Hepatocyte (in vitro differentiated cells): ENCODE results near the gene TP53RK. TPM values are rescaled to one million over a fixed set of nuclear protein-coding genes. Genes with fewer than 3 reads are reported as not detected.

Source experiments
- DNase-seq: peaks from one replicate; pipeline ENCODE4 v3.0.0-alpha.2; 2016; ENCODE audit warnings: low spot score
- H2AFZ ChIP-seq: fragments of 200-600 bp; sonication (generic); 2 replicates; pipeline ENCODE4 v1.6.0; 2016; ENCODE audit warnings: antibody characterized with exemption, mild to moderate bottlenecking
- H3K27ac ChIP-seq: fragments of 200-600 bp; sonication (generic); 2 replicates; pipeline ENCODE4 v1.5.1; 2016; ENCODE audit warnings: mild to moderate bottlenecking
- H3K27me3 ChIP-seq: fragments of 200-600 bp; sonication (generic); 2 replicates; pipeline ENCODE4 v1.6.1; 2016
- H3K36me3 ChIP-seq: fragments of 200-600 bp; sonication (generic); replicated peaks from 2 replicates; pipeline ENCODE4 v1.5.1; 2016; ENCODE audit warnings: low read depth; ENCODE audit not compliant: insufficient read depth
- H3K4me1 ChIP-seq: fragments of 200-600 bp; sonication (generic); 2 replicates; pipeline ENCODE4 v1.5.1; 2016; ENCODE audit warnings: mild to moderate bottlenecking, moderate library complexity; ENCODE audit not compliant: insufficient read depth
- H3K4me2 ChIP-seq: fragments of 200-600 bp; sonication (generic); 2 replicates; pipeline ENCODE4 v1.6.0; 2016
- H3K4me3 ChIP-seq: fragments of 200-600 bp; sonication (generic); 2 replicates; pipeline ENCODE4 v1.5.1; 2016; ENCODE audit warnings: mild to moderate bottlenecking
- H3K79me2 ChIP-seq: fragments of 200-600 bp; sonication (generic); 2 replicates; pipeline ENCODE4 v1.6.0; 2017; ENCODE audit warnings: mild to moderate bottlenecking
- H3K9me2 ChIP-seq: fragments of 200-600 bp; sonication (generic); replicated peaks from 2 replicates; pipeline ENCODE4 v1.6.0; 2017; ENCODE audit warnings: mild to moderate bottlenecking; ENCODE audit not compliant: insufficient read depth
- H3K9me3 ChIP-seq: fragments of 200-600 bp; sonication (generic); 2 replicates; pipeline ENCODE4 v1.5.1; 2016; ENCODE audit warnings: low read depth, mild to moderate bottlenecking
- H4K20me1 ChIP-seq: fragments of 200-600 bp; sonication (generic); 2 replicates; pipeline ENCODE4 v1.6.0; 2016; ENCODE audit warnings: mild to moderate bottlenecking; ENCODE audit not compliant: insufficient read depth, poor library complexity, severe bottlenecking
- CTCF ChIP-seq: fragments of 200-600 bp; sonication (generic); IDR thresholded peaks from 2 replicates; pipeline ENCODE4 v1.5.1; 2016; ENCODE audit warnings: antibody characterized with exemption, mild to moderate bottlenecking; ENCODE audit not compliant: poor library complexity
- EZH2 ChIP-seq: fragments of 200-600 bp; sonication (generic); IDR thresholded peaks from 2 replicates; pipeline ENCODE4 v1.6.1; 2016; ENCODE audit warnings: antibody characterized with exemption, mild to moderate bottlenecking, borderline replicate concordance
- EZH2phosphoT487 ChIP-seq: fragments of 200-600 bp; sonication (generic); IDR thresholded peaks from one replicate; pipeline ENCODE4 v1.6.1; 2018; ENCODE audit warnings: antibody characterized with exemption, mild to moderate bottlenecking, low read depth, moderate library complexity; ENCODE audit not compliant: unreplicated experiment, severe bottlenecking
- WGBS: methylation state at CpG from one replicate; pipeline ENCODE4 v1.1.6; 2016; ENCODE audit warnings: low lambda C conversion rate; ENCODE audit errors: missing lambda C conversion rate; 5-methylcytosine and 5-hydroxymethylcytosine counted together
- polyA plus RNA-seq: library from polyadenylated mRNA; unstranded; fragments of >200 nt; fragmentation: Nextera tagmentation; extraction: Ambion mirVana; gene quantifications from 2 replicates; pipeline ENCODE4 v1.2.1, GENCODE V29; 2016
- total RNA-seq: library from RNA; depleted of rRNA; stranded (reverse); fragments of >200 nt; gene quantifications from 2 replicates; pipeline ENCODE4 v1.2.3, GENCODE V29; 2014

The TP53RK gene
- total and polyA plus RNA-seq, 2 experiments from 2014 or later = 19.6 to 19.8 TPM

GRCh38 chr20:46699651-46700359 lies 10.6 kb upstream of the TP53RK start:
- no peaks in the 10 kb centered on the region for H3K9me2 ChIP-seq
- DNase-seq = peak; percentile 40
- TF ChIP-seq EZH2 (no peak), CTCF (peak; percentile 50)
- H3K4me2 ChIP-seq = no peak overlapping the region
- H3K4me1 ChIP-seq = peaks cover 5% of the 10 kb centered on the region
- no peaks in the 10 kb centered on the region for H3K79me2 ChIP-seq
- H3K27ac ChIP-seq = no peak overlapping the region
- no peaks in the 10 kb centered on the region for H4K20me1 ChIP-seq
- no peaks in the 10 kb centered on the region for H3K9me3 ChIP-seq
- H3K36me3 ChIP-seq = no peaks in the 10 kb centered on the region
- WGBS = 51% methylated on average over 12 of the region's 12 CpGs
- H3K4me3 ChIP-seq = no peak overlapping the region
- no peak overlapping the region for H2AFZ ChIP-seq
- no peaks in the 10 kb centered on the region for H3K27me3 ChIP-seq

- DNase-seq = no peak
- H3K4me2 ChIP-seq = no peak overlapping the region
- H4K20me1 ChIP-seq = no peaks in the 10 kb centered on the region
Observed at GRCh38 chr20:46698788-46699187, 9.5 kb upstream of the TP53RK start.

GRCh38 chr20:46696791-46697279 lies 7.6 kb upstream of the TP53RK start:
- TF ChIP-seq EZH2phosphoT487 = no peak
- TF ChIP-seq EZH2 = no peak
- TF ChIP-seq CTCF = no peak
- Histone ChIP-seq H4K20me1 (no peaks in the 10 kb centered on the region), H3K27ac (no peak overlapping the region), H3K9me3 (no peaks in the 10 kb centered on the region), H2AFZ (no peak overlapping the region), H3K4me3 (no peak overlapping the region), H3K4me1 (peaks cover 5% of the 10 kb centered on the region), H3K4me2 (no peak overlapping the region), H3K27me3 (no peaks in the 10 kb centered on the region), H3K9me2 (no peaks in the 10 kb centered on the region), H3K36me3 (no peaks in the 10 kb centered on the region), H3K79me2 (no peaks in the 10 kb centered on the region)
- no peak for DNase-seq
- WGBS = 92% methylated on average over 3 of the region's 3 CpGs

More at GRCh38 chr20:46698788-46699187, 9.5 kb upstream of the TP53RK start:
- H2AFZ ChIP-seq = no peak overlapping the region
- H3K4me3 ChIP-seq = no peak overlapping the region
- TF ChIP-seq EZH2phosphoT487 = no peak
- no peak for TF ChIP-seq CTCF
- TF ChIP-seq EZH2 = no peak
- no peaks in the 10 kb centered on the region for H3K9me3 ChIP-seq
- no peaks in the 10 kb centered on the region for H3K79me2 ChIP-seq
- no peaks in the 10 kb centered on the region for H3K9me2 ChIP-seq
- H3K36me3 ChIP-seq = no peaks in the 10 kb centered on the region
- no peak overlapping the region for H3K27ac ChIP-seq
- H3K4me1 ChIP-seq = peaks cover 5% of the 10 kb centered on the region
- 94% methylated on average over 2 of the region's 2 CpGs for WGBS
- no peaks in the 10 kb centered on the region for H3K27me3 ChIP-seq
